ENCODE results near the gene PHKG2. TPM values are rescaled to one million over a fixed set of nuclear protein-coding genes. Genes with fewer than 3 reads are reported as not detected.

The PHKG2 gene
- polyA plus RNA-seq, 1 experiment: 21.7 TPM

GRCh38 chr16:30774367-30775130 is 26.3 kb downstream of the PHKG2 start:
- no peaks in the 10 kb centered on the region; the same call in 1 of the 2 replicates for H3K9me3 ChIP-seq (ENCODE audit: control insufficient read depth, insufficient read depth, low read length)
- ChIA-PET CTCF (no interaction called here), POLR2A (interaction anchor here (0.9 to 1.5 kb wide), 4 partner anchors 11 to 40 kb away, joined by 3 to 6 read pairs (median 4); partner anchors contain the start of gene PHKG2)
- no peaks in the 10 kb centered on the region for H3K27me3 ChIP-seq (ENCODE audit: control insufficient read depth, insufficient read depth, low read length)
- peak overlapping the region; percentile 52 for H3K27ac ChIP-seq (ENCODE audit: low read depth, low read length)
- TF ChIP-seq CTCF (IDR thresholded peaks at IDR 0.05; ENCODE audit: low read depth, low read length): no peak
- H3K4me3 ChIP-seq (ENCODE audit: low read depth, low read length): peak overlapping the region; percentile 73
- DNase-seq (ENCODE audit: low read depth, low spot score): no peak

- POLR2A ChIA-PET: interaction anchor here (0.9 to 1.5 kb wide), 3 partner anchors 27 to 40 kb away, joined by 3 to 6 read pairs (median 4); partner anchors contain the start of gene PHKG2
- TF ChIP-seq CTCF (IDR thresholded peaks at IDR 0.05; ENCODE audit: low read depth, low read length): no peak
- Histone ChIP-seq H3K27me3 (ENCODE audit: control insufficient read depth, insufficient read depth, low read length) (no peaks in the 10 kb centered on the region), H3K27ac (ENCODE audit: low read depth, low read length) (peak overlapping the region; percentile 52), H3K4me3 (ENCODE audit: low read depth, low read length) (peak overlapping the region; percentile 73), H3K9me3 (ENCODE audit: control insufficient read depth, insufficient read depth, low read length) (no peaks in the 10 kb centered on the region; the same call in 1 of the 2 replicates)
- DNase-seq (ENCODE audit: low read depth, low spot score): no peak
- CTCF ChIA-PET: no interaction called here
These were observed 26.8 kb downstream of the PHKG2 start for GRCh38 chr16:30775131-30775391.

- DNase-seq (ENCODE audit: low read depth, low spot score): no peak
- ChIA-PET POLR2A (interaction anchor here (0.6 to 1.5 kb wide), 3 partner anchors 28 to 42 kb away, joined by 3 to 6 read pairs (median 4); partner anchors contain the start of gene PHKG2), CTCF (no interaction called here)
- Histone ChIP-seq H3K27ac (ENCODE audit: low read depth, low read length) (peak overlapping the region; percentile 57), H3K4me3 (ENCODE audit: low read depth, low read length) (peak overlapping the region; percentile 73), H3K9me3 (ENCODE audit: control insufficient read depth, insufficient read depth, low read length) (no peaks in the 10 kb centered on the region; the same call in 1 of the 2 replicates), H3K27me3 (ENCODE audit: control insufficient read depth, insufficient read depth, low read length) (no peaks in the 10 kb centered on the region)
- TF ChIP-seq CTCF (IDR thresholded peaks at IDR 0.05; ENCODE audit: low read depth, low read length): no peak
These were observed 27.4 kb downstream of the PHKG2 start for GRCh38 chr16:30775392-30776188.

- POLR2A ChIA-PET: interaction anchor here (0.9 to 1.5 kb wide), 3 partner anchors 8 to 30 kb away, joined by 3 to 4 read pairs (median 3); partner anchors contain the start of gene PHKG2
- no peak overlapping the region for H3K27ac ChIP-seq (ENCODE audit: low read depth, low read length)
- H3K9me3 ChIP-seq (ENCODE audit: control insufficient read depth, insufficient read depth, low read length): no peaks in the 10 kb centered on the region; the same call in 1 of the 2 replicates
- H3K4me3 ChIP-seq (ENCODE audit: low read depth, low read length): no peak overlapping the region
- H3K27me3 ChIP-seq (ENCODE audit: control insufficient read depth, insufficient read depth, low read length): no peaks in the 10 kb centered on the region
- CTCF ChIA-PET: no interaction called here
- TF ChIP-seq CTCF (IDR thresholded peaks at IDR 0.05; ENCODE audit: low read depth, low read length): no peak
- no peak for DNase-seq (ENCODE audit: low read depth, low spot score)
These were observed 29.5 kb downstream of the PHKG2 start for GRCh38 chr16:30777591-30778297.
